HG03442 (cell line): ENCODE measurements around the gene HBB.
"Not testable (repeated sequence)": the region's sequence is repeated elsewhere in the genome, so short reads cannot be mapped to it uniquely, and the experiment has no call there.

Experiments used
- ATAC-seq: cut with Tn5 transposase; IDR thresholded peaks from one replicate; pipeline ENCODE4 v1.9.1; 2021; ENCODE audit warnings: mild to moderate bottlenecking, moderate library complexity; ENCODE audit not compliant: unreplicated experiment

The HBB gene

DNA sequence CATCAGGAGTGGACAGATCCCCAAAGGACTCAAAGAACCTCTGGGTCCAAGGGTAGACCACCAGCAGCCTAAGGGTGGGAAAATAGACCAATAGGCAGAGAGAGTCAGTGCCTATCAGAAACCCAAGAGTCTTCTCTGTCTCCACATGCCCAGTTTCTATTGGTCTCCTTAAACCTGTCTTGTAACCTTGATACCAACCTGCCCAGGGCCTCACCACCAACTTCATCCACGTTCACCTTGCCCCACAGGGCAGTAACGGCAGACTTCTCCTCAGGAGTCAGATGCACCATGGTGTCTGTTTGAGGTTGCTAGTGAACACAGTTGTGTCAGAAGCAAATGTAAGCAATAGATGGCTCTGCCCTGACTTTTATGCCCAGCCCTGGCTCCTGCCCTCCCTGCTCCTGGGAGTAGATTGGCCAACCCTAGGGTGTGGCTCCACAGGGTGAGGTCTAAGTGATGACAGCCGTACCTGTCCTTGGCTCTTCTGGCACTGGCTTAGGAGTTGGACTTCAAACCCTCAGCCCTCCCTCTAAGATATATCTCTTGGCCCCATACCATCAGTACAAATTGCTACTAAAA lies at the start of gene HBB:
TSS of gene HBB (minus strand) at position 340 of the 579 bp plus-strand sequence. CDS start at position 290, 50 bp downstream.
- ATAC-seq: no peak

DNA sequence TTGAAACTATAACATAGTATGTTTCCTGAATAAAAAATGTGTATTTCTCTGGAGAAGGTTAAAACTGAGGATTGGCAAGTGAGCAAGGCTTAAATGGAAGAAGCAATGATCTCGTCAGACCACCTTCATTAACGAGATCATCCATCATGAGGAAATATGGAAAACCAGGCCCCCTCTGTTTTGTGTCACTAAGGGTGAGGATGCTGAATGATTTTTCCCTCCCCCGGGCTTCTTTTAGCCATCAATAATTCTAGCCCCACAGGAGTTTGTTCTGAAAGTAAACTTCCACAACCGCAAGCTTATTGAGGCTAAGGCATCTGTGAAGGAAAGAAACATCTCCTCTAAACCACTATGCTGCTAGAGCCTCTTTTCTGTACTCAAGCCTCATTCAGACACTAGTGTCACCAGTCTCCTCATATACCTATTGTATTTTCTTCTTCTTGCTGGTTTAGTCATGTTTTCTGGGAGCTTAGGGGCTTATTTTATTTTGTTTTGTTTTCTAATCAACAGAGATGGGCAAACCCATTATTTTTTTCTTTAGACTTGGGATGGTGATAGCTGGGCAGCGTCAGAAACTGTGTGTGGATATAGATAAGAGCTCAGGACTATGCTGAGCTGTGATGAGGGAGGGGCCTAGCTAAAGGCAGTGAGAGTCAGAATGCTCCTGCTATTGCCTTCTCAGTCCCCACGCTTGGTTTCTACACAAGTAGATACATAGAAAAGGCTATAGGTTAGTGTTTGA lies 48.7 kb upstream of the HBB start:
- ATAC-seq: no peak

DNA sequence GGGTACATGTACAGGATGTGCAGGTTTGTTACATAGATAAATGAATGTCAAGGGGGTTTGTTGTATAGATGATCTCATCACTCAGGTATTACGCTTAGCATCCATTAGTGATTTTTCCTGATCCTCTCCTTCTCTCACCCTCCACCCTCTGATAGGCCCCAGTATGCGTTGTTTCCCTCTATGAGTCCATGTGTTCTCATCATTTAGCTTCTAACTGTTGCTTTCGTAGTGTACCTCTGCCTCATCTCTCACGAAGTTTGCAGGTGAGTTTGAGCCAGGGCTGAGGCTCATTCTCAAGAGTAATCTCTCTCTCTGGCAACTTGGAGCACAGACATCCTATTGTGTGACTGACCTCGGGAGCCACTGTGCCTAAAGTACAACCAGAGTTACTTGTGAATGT lies 47.5 kb upstream of the HBB start:
- ATAC-seq: no peak

- ATAC-seq: no peak
These were observed 45.6 kb upstream of the HBB start for GRCh38 chr11:5272395-5273017.

DNA sequence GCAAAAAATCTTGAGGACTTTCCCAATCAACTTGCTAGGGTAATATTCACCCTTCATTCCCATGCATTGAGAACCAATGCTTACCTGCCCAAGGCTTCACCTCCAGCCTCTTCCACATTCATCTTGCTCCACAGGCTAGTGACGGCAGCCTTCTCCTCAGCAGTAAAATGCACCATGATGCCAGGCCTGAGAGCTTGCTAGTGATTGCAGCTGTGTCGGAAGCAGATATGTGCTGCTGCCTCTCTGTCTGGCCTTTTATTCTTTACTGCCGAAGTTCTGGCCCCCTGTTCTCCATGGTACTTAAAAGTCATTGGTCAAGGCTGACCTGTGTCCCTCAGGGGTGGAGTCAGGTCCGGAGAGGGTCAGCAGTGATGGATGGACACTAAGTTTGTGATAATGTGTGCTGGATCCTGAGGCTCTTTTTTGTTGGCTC lies 42.9 kb upstream of the HBB start, which contains the start of gene HBE1:
TSS of gene HBE1 (minus strand) at position 231 of the 433 bp plus-strand sequence. CDS start at position 176, 55 bp downstream.
- no peak for ATAC-seq

- no peak for ATAC-seq
These were observed 40.2 kb upstream of the HBB start for GRCh38 chr11:5267033-5267563.

- no peak for ATAC-seq
These were observed 39.7 kb upstream of the HBB start for GRCh38 chr11:5266609-5267008.

DNA sequence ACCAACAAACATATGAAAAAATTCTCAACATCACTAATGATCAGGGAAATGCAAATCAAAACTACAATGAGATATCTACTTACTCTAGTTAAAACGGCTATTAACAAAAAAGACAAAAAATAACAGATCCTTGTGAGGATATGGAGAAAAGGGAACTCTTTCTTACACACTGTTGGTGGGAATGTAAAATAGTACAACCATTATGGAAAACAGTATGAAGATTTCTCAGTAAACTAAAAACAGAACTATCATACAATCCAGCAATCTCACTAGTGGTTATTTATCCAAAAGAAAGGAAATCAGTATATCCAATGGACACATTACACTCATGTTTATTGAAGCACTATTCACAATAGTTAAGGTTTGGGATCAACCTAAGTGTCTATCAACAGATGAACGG lies 39.0 kb upstream of the HBB start:
- ATAC-seq: no peak

DNA sequence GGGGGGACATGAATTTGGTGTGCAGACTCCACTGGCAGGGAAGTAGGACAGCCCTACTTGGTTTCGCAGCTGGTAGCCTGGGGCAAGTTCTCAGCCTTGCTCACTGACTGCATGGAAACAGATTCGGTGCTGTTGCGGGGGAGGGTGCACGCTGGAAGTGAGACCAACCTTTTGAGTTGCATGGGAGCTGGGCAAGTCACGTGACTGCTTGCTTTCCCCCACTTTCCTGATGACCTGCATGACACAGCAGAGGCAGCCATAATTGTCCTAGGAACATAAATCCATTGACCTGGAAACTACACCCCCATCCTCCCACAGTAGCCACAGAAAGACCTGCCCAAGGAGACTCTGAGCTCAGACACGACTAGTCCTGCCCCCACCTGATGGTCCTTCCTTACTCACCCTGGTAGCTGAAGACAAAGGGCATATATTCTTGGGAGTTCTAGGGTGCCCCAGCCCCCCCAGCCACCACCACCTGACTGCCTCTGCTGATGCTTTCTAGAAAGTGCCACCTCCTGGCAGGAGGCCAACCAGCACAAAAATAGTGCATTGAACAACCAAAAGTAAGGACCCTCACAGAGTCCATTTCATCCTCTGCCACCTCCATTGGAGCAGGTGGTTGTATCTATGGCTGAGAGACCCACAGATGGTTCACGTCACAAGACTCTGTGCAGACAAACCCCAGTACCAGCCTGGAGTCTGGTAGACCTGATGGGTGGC lies 31.8 kb upstream of the HBB start:
- ATAC-seq: no peak

DNA sequence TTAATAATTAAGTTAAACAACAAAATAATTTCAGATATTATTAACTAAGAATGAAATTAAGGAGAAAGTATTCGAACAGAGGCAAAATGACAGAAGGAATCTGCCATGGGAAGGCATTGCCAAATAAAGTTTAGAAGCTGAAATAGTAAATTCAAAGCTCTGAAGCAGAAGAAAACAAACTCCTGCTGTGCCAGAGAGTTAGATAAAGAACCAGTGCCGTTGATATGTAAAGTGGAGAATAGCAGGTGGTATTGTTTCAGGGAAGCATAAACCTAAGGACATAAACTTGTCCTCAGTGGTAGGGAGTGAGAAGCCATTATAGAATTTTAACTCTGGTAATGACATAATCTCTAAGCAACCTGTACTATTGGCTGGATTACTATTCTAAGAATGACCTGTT lies 30.4 kb upstream of the HBB start:
- ATAC-seq: no peak

DNA sequence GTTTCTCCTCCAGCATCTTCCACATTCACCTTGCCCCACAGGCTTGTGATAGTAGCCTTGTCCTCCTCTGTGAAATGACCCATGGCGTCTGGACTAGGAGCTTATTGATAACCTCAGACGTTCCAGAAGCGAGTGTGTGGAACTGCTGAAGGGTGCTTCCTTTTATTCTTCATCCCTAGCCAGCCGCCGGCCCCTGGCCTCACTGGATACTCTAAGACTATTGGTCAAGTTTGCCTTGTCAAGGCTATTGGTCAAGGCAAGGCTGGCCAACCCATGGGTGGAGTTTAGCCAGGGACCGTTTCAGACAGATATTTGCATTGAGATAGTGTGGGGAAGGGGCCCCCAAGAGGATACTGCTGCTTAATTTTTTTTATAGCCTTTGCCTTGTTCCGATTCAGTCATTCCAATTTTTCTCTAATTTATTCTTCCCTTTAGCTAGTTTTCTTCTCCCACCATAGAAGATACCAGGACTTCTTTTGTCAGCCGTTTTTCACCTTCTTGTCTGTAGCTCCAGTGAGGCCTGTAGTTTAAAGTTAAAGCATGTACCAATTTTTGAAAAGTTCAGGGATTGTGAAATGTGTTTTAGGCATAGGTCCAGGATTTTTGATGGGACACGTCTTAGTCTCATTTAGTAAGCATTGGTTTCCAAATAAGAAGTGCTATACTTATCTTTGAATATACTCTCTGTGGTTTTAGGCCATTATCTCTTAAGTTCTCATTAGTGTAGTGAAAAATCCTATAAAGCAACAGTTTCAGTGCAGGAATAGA lies 28.0 kb upstream of the HBB start, which contains the start of gene HBG2:
TSS of gene HBG2 (minus strand) at position 136 of the 768 bp plus-strand sequence. CDS start at position 83, 53 bp downstream.
- ATAC-seq: not testable (repeated sequence)

- not testable (repeated sequence) for ATAC-seq
These were observed 27.2 kb upstream of the HBB start for GRCh38 chr11:5254023-5254422.

DNA sequence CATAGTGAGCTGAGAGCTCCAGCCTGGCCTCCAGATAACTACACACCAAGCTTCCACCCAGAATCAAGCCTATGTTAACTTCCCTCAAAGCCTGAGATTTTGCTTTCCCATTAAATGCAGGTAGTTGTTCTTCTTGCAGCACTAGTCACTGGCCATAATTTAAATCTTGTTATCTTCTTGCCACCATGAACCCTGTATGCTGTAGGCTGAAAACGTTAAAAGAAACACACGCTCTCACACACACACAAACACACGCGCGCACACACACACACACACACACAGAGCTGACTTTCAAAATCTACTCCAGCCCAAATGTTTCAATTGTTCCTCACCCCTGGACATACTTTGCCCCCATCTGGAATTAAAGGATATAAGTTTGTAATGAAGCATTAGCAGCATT lies 26.6 kb upstream of the HBB start:
- not testable (repeated sequence) for ATAC-seq

- ATAC-seq: no peak
These were observed 26.0 kb upstream of the HBB start for GRCh38 chr11:5252919-5253265.

DNA sequence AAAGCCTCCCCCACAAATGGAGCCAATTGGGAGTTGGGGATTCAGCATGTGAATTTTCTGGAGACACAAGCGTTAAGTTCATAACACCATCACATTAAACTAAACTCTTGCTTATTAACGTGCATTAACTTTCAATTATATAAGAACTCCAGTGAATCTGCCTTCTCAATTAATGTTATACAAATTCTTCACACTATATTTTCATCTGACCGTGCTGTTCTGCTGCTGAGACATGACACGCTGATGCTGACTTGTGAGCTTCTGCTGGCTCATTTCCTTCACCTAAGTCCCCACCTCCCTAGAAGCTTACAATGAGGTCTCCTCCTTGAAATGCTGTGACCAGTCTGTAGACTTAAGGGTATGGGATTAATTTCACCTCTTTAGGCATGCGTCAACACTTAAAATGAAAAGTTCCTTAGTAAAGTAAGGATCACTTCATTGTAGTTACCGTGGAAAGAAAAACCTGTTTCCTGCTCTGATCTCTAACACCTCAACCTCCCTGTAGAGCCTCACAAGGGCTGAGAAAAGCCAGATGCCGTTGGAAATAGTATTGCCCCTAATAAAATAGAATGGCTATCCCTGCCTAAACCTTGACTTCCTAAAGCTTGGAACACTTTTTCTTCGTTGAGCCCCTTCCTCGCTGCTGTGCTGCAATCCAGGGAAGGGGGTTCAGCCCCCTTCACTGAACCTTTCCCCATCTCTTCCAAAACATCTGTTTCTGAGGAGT lies 25.5 kb upstream of the HBB start:
- no peak for ATAC-seq

- ATAC-seq: no peak
These were observed 24.9 kb upstream of the HBB start for GRCh38 chr11:5251746-5252145.

DNA sequence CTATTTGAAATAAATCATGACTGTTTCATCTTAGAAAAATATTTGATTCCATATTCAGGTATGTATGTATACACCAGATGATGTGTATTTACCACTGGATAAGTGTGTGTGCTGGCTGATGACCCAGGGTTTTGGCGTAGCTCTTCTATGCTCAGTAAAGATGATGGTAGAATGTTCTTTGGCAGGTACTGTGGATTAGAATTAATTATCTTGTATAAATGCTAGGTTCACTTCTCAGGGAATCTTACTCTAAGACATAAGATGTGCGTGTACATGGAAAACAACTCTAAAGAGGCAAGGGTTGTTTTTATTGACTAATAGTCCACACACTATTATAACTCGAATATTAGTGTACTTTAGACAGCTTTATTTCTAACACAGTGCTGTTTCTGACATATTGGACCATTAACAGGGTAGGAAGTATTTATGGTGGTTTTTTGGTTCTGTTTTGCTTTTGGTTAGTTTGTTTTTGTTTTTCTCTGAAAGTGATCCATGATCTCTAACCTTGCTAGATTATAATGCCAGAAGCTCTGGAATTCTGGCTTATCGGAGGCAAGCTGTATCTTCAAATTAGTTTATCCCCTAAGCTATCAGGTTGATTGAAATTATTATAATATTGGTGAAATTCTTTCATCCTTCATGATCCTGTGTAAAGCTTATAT lies 23.8 kb upstream of the HBB start:
- no peak for ATAC-seq

DNA sequence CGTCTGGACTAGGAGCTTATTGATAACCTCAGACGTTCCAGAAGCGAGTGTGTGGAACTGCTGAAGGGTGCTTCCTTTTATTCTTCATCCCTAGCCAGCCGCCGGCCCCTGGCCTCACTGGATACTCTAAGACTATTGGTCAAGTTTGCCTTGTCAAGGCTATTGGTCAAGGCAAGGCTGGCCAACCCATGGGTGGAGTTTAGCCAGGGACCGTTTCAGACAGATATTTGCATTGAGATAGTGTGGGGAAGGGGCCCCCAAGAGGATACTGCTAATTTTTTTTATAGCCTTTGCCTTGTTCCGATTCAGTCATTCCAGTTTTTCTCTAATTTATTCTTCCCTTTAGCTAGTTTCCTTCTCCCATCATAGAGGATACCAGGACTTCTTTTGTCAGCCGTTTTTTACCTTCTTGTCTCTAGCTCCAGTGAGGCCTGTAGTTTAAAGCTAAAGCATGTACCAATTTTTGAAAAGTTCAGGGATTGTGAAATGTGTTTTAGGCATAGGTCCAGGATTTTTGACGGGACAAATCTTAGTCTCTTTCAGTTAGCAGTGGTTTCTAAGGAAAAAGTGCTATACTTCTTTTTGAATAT lies 23.0 kb upstream of the HBB start, which contains the start of gene HBG1:
TSS of gene HBG1 (minus strand) at position 51 of the 590 bp plus-strand sequence. CDS start 53 bp downstream, outside the sequence.
- ATAC-seq: not testable (repeated sequence)

DNA sequence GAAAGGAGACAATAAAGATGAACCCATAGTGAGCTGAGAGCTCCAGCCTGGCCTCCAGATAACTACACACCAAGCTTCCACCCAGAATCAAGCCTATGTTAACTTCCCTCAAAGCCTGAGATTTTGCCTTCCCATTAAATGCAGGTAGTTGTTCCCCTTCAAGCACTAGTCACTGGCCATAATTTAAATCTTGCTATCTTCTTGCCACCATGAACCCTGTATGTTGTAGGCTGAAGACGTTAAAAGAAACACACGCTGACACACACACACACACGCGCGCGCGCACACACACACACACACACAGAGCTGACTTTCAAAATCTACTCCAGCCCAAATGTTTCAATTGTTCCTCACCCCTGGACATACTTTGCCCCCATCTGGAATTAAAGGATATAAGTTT lies 21.6 kb upstream of the HBB start:
- not testable (repeated sequence) for ATAC-seq
